Measurements from ENCODE around the gene CFAP97D1. TPM values are rescaled to one million over a fixed set of nuclear protein-coding genes. Genes with fewer than 3 reads are reported as not detected.

CFAP97D1 gene
- total RNA-seq, 2 donors from 2014 or later, result not detected

GRCh38 chr17:43734376-43734775 is 45.9 kb upstream of the CFAP97D1 start:
- no peak overlapping the region for H3K27ac Mint-ChIP-seq
- Histone ChIP-seq H3K36me3 (ENCODE audit: control insufficient read depth, insufficient read depth, low read length) (no peaks in the 10 kb centered on the region), H3K9me3 (ENCODE audit: control insufficient read depth, low read length) (peaks cover 14% of the 10 kb centered on the region), H3K9ac (ENCODE audit: extremely low read depth, low read length, poor library complexity, severe bottlenecking) (no peak overlapping the region), H3K4me1 (ENCODE audit: control insufficient read depth, insufficient read depth, low read length) (no peaks in the 10 kb centered on the region), H3K27me3 (ENCODE audit: control insufficient read depth, insufficient read depth, low read length, poor library complexity, severe bottlenecking) (no peaks in the 10 kb centered on the region), H3K4me3 (ENCODE audit: low read length) (no peak overlapping the region), H3K27ac (ENCODE audit: low read depth, low read length) (no peak overlapping the region)
- no peak for DNase-seq
- H3K36me3 Mint-ChIP-seq (ENCODE audit: low read depth), result no peaks in the 10 kb centered on the region
- H3K4me1 Mint-ChIP-seq, result no peaks in the 10 kb centered on the region
- H3K9me3 Mint-ChIP-seq, result peaks cover 25% of the 10 kb centered on the region
- no peak overlapping the region for H3K4me3 Mint-ChIP-seq
- TF ChIP-seq CTCF (conservative IDR thresholded peaks at IDR 0.05), result no peak
- 87 to 94% methylated on average over 5 of the region's 5 CpGs for WGBS, 2 experiments (ENCODE audit: insufficient coverage in 1 of 2, insufficient read length in 1 of 2)
- no peaks in the 10 kb centered on the region for H3K27me3 Mint-ChIP-seq (ENCODE audit: insufficient read depth)

GRCh38 chr17:43736389-43736788 is 43.8 kb upstream of the CFAP97D1 start:
- no peaks in the 10 kb centered on the region for H3K36me3 ChIP-seq (ENCODE audit: control insufficient read depth, insufficient read depth, low read length)
- H3K36me3 Mint-ChIP-seq (ENCODE audit: low read depth), result no peaks in the 10 kb centered on the region
- H3K4me1 Mint-ChIP-seq, result no peaks in the 10 kb centered on the region
- H3K4me3 Mint-ChIP-seq, result no peak overlapping the region
- H3K27me3 ChIP-seq (ENCODE audit: control insufficient read depth, insufficient read depth, low read length, poor library complexity, severe bottlenecking), result no peaks in the 10 kb centered on the region
- H3K27ac Mint-ChIP-seq, result peak overlapping the region; percentile 39
- H3K9me3 ChIP-seq (ENCODE audit: control insufficient read depth, low read length), result peaks cover 14% of the 10 kb centered on the region
- H3K27me3 Mint-ChIP-seq (ENCODE audit: insufficient read depth), result peaks cover 3% of the 10 kb centered on the region
- H3K27ac ChIP-seq (ENCODE audit: low read depth, low read length), result no peak overlapping the region
- 76 to 100% methylated on average over 1 to 2 of the region's 2 CpGs for WGBS, 2 experiments (ENCODE audit: insufficient coverage in 1 of 2, insufficient read length in 1 of 2)
- H3K9me3 Mint-ChIP-seq, result peaks cover 16% of the 10 kb centered on the region
- H3K4me3 ChIP-seq (ENCODE audit: low read length), result no peak overlapping the region
- no peak for DNase-seq
- no peak overlapping the region for H3K9ac ChIP-seq (ENCODE audit: extremely low read depth, low read length, poor library complexity, severe bottlenecking)
- no peaks in the 10 kb centered on the region for H3K4me1 ChIP-seq (ENCODE audit: control insufficient read depth, insufficient read depth, low read length)
- no peak for TF ChIP-seq CTCF (conservative IDR thresholded peaks at IDR 0.05)

GRCh38 chr17:43737722-43738121 is 42.5 kb upstream of the CFAP97D1 start:
- 87 to 90% methylated on average over 2 of the region's 2 CpGs for WGBS, 2 experiments (ENCODE audit: insufficient coverage in 1 of 2, insufficient read length in 1 of 2)
- Mint-ChIP-seq H3K4me1 (no peaks in the 10 kb centered on the region), H3K4me3 (no peak overlapping the region)

More at GRCh38 chr17:43737722-43738121, 42.5 kb upstream of the CFAP97D1 start:
- TF ChIP-seq CTCF (conservative IDR thresholded peaks at IDR 0.05), result no peak
- Histone ChIP-seq H3K27me3 (ENCODE audit: control insufficient read depth, insufficient read depth, low read length, poor library complexity, severe bottlenecking) (no peaks in the 10 kb centered on the region), H3K4me1 (ENCODE audit: control insufficient read depth, insufficient read depth, low read length) (no peaks in the 10 kb centered on the region), H3K9ac (ENCODE audit: extremely low read depth, low read length, poor library complexity, severe bottlenecking) (no peak overlapping the region), H3K27ac (ENCODE audit: low read depth, low read length) (no peak overlapping the region), H3K9me3 (ENCODE audit: control insufficient read depth, low read length) (peaks cover 12% of the 10 kb centered on the region), H3K4me3 (ENCODE audit: low read length) (no peak overlapping the region), H3K36me3 (ENCODE audit: control insufficient read depth, insufficient read depth, low read length) (no peaks in the 10 kb centered on the region)
- no peak for DNase-seq
- no peaks in the 10 kb centered on the region for H3K36me3 Mint-ChIP-seq (ENCODE audit: low read depth)
- no peak overlapping the region for H3K27ac Mint-ChIP-seq
- peaks cover 3% of the 10 kb centered on the region for H3K27me3 Mint-ChIP-seq (ENCODE audit: insufficient read depth)
- peaks cover 15% of the 10 kb centered on the region for H3K9me3 Mint-ChIP-seq
